Fibroblast of mammary gland (primary cell): ENCODE results near the gene ZNF212.

Experiments used
- DNase-seq: peaks from one replicate; pipeline ENCODE4 v3.0.0-alpha.2; 2010; ENCODE audit warnings: low read depth
- H3K4me3 ChIP-seq: 2 replicates; pipeline ENCODE4 v1.5.1; 2011; ENCODE audit warnings: low read depth, mild to moderate bottlenecking, low read length, moderate library complexity; ENCODE audit not compliant: control insufficient read depth
- TF ChIP-seq, protein P1 (sequence below): conservative IDR thresholded peaks from 2 replicates; pipeline ENCODE4 v1.5.1; 2011; ENCODE audit warnings: low read depth, low read length, inconsistent platforms; ENCODE audit not compliant: control insufficient read depth, insufficient read depth

The ZNF212 gene

DNA sequence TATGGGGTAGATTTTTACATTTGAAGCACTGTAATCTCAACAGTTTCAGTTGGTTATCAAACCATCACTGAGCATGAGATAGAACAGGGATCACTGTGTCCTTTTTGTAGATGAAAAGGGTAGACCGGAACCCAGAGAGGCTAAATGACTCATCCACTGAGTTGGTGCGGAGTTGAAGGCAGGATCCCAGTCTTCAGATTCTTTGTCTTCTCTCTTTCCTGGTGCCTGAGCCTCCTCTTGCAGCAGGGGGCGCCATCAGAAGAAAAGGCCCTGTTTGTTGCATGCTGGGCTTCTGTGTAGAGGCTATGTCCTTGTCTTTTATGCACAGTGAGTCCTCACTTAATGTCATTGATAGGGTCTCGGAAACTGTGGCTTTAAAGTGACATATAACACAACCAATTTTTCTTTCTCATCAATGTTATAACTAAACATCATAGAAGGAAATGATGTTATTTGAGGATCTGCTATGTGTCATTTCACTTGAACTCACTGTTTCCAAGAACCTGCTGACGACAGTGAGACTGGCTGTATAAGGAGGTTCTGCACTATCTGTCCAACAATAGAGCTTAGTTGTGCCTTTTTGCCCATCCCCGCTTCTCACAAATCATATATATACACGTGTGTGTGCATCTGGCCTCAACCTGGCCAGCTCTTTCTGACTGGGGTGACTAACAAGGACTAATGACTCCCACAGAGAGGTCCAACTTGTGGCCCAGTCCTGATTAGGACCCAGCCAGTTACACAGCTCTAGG is 29.8 kb upstream of the ZNF212 start:
- TF ChIP-seq, protein P1, sequence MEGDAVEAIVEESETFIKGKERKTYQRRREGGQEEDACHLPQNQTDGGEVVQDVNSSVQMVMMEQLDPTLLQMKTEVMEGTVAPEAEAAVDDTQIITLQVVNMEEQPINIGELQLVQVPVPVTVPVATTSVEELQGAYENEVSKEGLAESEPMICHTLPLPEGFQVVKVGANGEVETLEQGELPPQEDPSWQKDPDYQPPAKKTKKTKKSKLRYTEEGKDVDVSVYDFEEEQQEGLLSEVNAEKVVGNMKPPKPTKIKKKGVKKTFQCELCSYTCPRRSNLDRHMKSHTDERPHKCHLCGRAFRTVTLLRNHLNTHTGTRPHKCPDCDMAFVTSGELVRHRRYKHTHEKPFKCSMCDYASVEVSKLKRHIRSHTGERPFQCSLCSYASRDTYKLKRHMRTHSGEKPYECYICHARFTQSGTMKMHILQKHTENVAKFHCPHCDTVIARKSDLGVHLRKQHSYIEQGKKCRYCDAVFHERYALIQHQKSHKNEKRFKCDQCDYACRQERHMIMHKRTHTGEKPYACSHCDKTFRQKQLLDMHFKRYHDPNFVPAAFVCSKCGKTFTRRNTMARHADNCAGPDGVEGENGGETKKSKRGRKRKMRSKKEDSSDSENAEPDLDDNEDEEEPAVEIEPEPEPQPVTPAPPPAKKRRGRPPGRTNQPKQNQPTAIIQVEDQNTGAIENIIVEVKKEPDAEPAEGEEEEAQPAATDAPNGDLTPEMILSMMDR = peak; percentile 85
- DNase-seq = peak; percentile 81
- H3K4me3 ChIP-seq = no peak overlapping the region

DNA sequence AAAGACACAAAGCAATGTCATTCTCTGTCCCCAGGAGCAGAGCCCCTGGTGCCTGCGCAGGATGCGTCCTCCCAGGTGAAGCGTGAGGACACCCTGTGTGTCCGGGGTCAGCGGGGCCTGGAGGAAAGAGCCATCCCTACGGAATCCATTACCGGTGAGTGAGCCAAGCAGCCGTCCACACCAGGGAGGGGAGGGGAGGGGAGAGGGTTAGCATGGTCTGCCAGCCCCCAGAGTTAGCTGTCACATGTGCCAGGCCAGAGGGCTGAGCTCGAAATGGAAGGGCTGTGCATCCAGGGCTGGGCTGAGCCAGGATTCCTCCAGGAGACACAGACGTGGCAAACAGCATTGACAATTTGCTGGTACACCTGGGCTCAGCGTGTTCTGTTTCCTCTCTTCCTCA is 28.9 kb upstream of the ZNF212 start:
- no peak for DNase-seq
- no peak overlapping the region for H3K4me3 ChIP-seq
- TF ChIP-seq, protein P1 = no peak

- H3K4me3 ChIP-seq = no peak overlapping the region
- TF ChIP-seq, protein P1 = no peak
- DNase-seq = no peak
Observed at GRCh38 chr7:149214020-149214720, 25.3 kb upstream of the ZNF212 start.

- H3K4me3 ChIP-seq = no peak overlapping the region
- TF ChIP-seq, protein P1 = no peak
- DNase-seq = no peak
Observed at GRCh38 chr7:149216402-149216801, 23.0 kb upstream of the ZNF212 start.

GRCh38 chr7:149217570-149217969 is 21.9 kb upstream of the ZNF212 start:
- no peak overlapping the region for H3K4me3 ChIP-seq
- TF ChIP-seq, protein P1 = no peak
- DNase-seq = no peak

- no peak overlapping the region for H3K4me3 ChIP-seq
- TF ChIP-seq, protein P1 = no peak
- DNase-seq = no peak
Observed at GRCh38 chr7:149218469-149219420, 20.7 kb upstream of the ZNF212 start.
